HG03196 (cell line): Measurements from ENCODE around the gene LRRC36.

Source experiments
- ATAC-seq: cut with Tn5 transposase; IDR thresholded peaks from one replicate; pipeline ENCODE4 v1.9.1; 2021; ENCODE audit not compliant: unreplicated experiment

Gene LRRC36

GRCh38 chr16:67388591-67388990, 62.0 kb downstream of the LRRC36 start:
- no peak for ATAC-seq

- no peak for ATAC-seq
Observed at GRCh38 chr16:67389911-67390815, 63.5 kb downstream of the LRRC36 start.

- ATAC-seq: no peak
Observed at GRCh38 chr16:67390816-67391423, 64.3 kb downstream of the LRRC36 start.

GRCh38 chr16:67391424-67392300, 65.0 kb downstream of the LRRC36 start:
- ATAC-seq: no peak

- ATAC-seq: no peak
Observed at GRCh38 chr16:67392301-67393059, 65.9 kb downstream of the LRRC36 start.

- ATAC-seq: no peak
Observed at GRCh38 chr16:67393111-67393787, 66.6 kb downstream of the LRRC36 start, which contains the start of gene TPPP3. TSS of gene TPPP3 (minus strand) at chr16:67393498. CDS start at chr16:67391111, 2,387 bp downstream.

GRCh38 chr16:67393788-67394154, 67.2 kb downstream of the LRRC36 start:
- ATAC-seq: no peak

- no peak for ATAC-seq
Observed at GRCh38 chr16:67394155-67395104, 67.8 kb downstream of the LRRC36 start.

GRCh38 chr16:67395105-67395457, 68.5 kb downstream of the LRRC36 start:
- no peak for ATAC-seq

GRCh38 chr16:67395458-67396158, 69.0 kb downstream of the LRRC36 start:
- no peak for ATAC-seq

GRCh38 chr16:67396159-67397035, 69.8 kb downstream of the LRRC36 start:
- no peak for ATAC-seq

- no peak for ATAC-seq
Observed at GRCh38 chr16:67397036-67397801, 70.6 kb downstream of the LRRC36 start.

- ATAC-seq: no peak
Observed at GRCh38 chr16:67397812-67398545, 71.4 kb downstream of the LRRC36 start.

- ATAC-seq: no peak
Observed at GRCh38 chr16:67398546-67399217, 72.1 kb downstream of the LRRC36 start.

GRCh38 chr16:67399218-67399733, 72.7 kb downstream of the LRRC36 start:
- no peak for ATAC-seq
